Osteoblast (primary cell): ENCODE measurements around the gene TBC1D19. TPM values are rescaled to one million over a fixed set of nuclear protein-coding genes. Genes with fewer than 3 reads are reported as not detected.

ENCODE experiments used
- DNase-seq: peaks from one replicate; pipeline ENCODE4 v3.0.0; 2011; ENCODE audit warnings: low spot score, mixed read lengths; ENCODE audit not compliant: insufficient read length; ENCODE audit errors: missing footprints
- H2AFZ ChIP-seq: 2 replicates; pipeline ENCODE4 v1.6.0; 2011; ENCODE audit warnings: mild to moderate bottlenecking, low read length
- H3K27ac ChIP-seq: 2 replicates; pipeline ENCODE4 v1.5.1; 2011; ENCODE audit warnings: mild to moderate bottlenecking, low read depth, low read length, moderate library complexity
- H3K27me3 ChIP-seq: 2 replicates; pipeline ENCODE4 v1.6.0; 2012; ENCODE audit warnings: mild to moderate bottlenecking, control low read depth, inconsistent platforms, low read length, moderate library complexity; ENCODE audit not compliant: insufficient read depth
- H3K36me3 ChIP-seq: 2 replicates; pipeline ENCODE4 v1.5.1; 2011; ENCODE audit warnings: mild to moderate bottlenecking, low read length, control low read depth, moderate library complexity; ENCODE audit not compliant: insufficient read depth
- H3K4me1 ChIP-seq: 2 replicates; pipeline ENCODE4 v1.5.1; 2011; ENCODE audit warnings: mild to moderate bottlenecking, low read length, control low read depth, moderate library complexity; ENCODE audit not compliant: insufficient read depth
- H3K4me2 ChIP-seq: 2 replicates; pipeline ENCODE4 v1.6.0; 2011; ENCODE audit warnings: mild to moderate bottlenecking, low read length; ENCODE audit not compliant: insufficient read depth
- H3K4me3 ChIP-seq: fragments of 200-600 bp; sonication (generic); 3 replicates; pipeline ENCODE4 v1.5.1; 2012; ENCODE audit warnings: mild to moderate bottlenecking, low read length, inconsistent platforms; ENCODE audit not compliant: insufficient read depth
- H3K79me2 ChIP-seq: 2 replicates; pipeline ENCODE4 v1.6.0; 2012; ENCODE audit warnings: mild to moderate bottlenecking, low read length, control low read depth, inconsistent platforms; ENCODE audit not compliant: insufficient read depth
- H3K9me3 ChIP-seq: 2 replicates; pipeline ENCODE4 v1.5.1; 2011; ENCODE audit warnings: low read depth, low read length, control low read depth
- H4K20me1 ChIP-seq: 2 replicates; pipeline ENCODE4 v1.6.0; 2012; ENCODE audit warnings: mild to moderate bottlenecking, low read length, control low read depth; ENCODE audit not compliant: insufficient read depth
- CTCF ChIP-seq: IDR thresholded peaks from 2 replicates; pipeline ENCODE4 v1.5.1; 2011; ENCODE audit warnings: mild to moderate bottlenecking, low read depth, low read length, moderate library complexity; ENCODE audit errors: extremely low read depth
- total RNA-seq: library from RNA; depleted of rRNA; stranded (reverse); fragments of >200 nt; gene quantifications from 2 replicates; pipeline ENCODE4 v1.2.3, GENCODE V29; 2012

TBC1D19 gene
- total RNA-seq, 1 donor: 56.1 TPM

- Histone ChIP-seq H3K4me2 (no peak overlapping the region), H3K27me3 (no peaks in the 10 kb centered on the region), H3K4me3 (no peak overlapping the region), H4K20me1 (peaks cover 6% of the 10 kb centered on the region), H3K9me3 (no peaks in the 10 kb centered on the region), H3K27ac (no peak overlapping the region), H3K36me3 (no peaks in the 10 kb centered on the region), H2AFZ (no peak overlapping the region), H3K4me1 (no peaks in the 10 kb centered on the region), H3K79me2 (peaks cover 60% of the 10 kb centered on the region)
- no peak for DNase-seq
- TF ChIP-seq CTCF: no peak
These were observed 25.5 kb downstream of the TBC1D19 start for GRCh38 chr4:26609391-26609790.

- Histone ChIP-seq H3K4me2 (no peak overlapping the region), H4K20me1 (peaks cover 6% of the 10 kb centered on the region), H3K79me2 (peaks cover 59% of the 10 kb centered on the region), H3K36me3 (no peaks in the 10 kb centered on the region), H3K27me3 (no peaks in the 10 kb centered on the region), H3K4me1 (no peaks in the 10 kb centered on the region), H3K9me3 (no peaks in the 10 kb centered on the region), H3K4me3 (no peak overlapping the region), H2AFZ (no peak overlapping the region), H3K27ac (no peak overlapping the region)
- TF ChIP-seq CTCF: no peak
- no peak for DNase-seq
These were observed 26.0 kb downstream of the TBC1D19 start for GRCh38 chr4:26609868-26610267.

GRCh38 chr4:26611372-26611771 lies 27.5 kb downstream of the TBC1D19 start:
- Histone ChIP-seq H2AFZ (no peak overlapping the region), H3K27ac (no peak overlapping the region), H3K4me3 (no peak overlapping the region), H3K9me3 (no peaks in the 10 kb centered on the region), H3K36me3 (no peaks in the 10 kb centered on the region), H3K27me3 (no peaks in the 10 kb centered on the region), H3K4me2 (no peak overlapping the region), H3K79me2 (peaks cover 61% of the 10 kb centered on the region), H3K4me1 (no peaks in the 10 kb centered on the region), H4K20me1 (peaks cover 6% of the 10 kb centered on the region)
- no peak for TF ChIP-seq CTCF
- no peak for DNase-seq

- no peak overlapping the region for H3K4me3 ChIP-seq
- no peak for TF ChIP-seq CTCF
- peaks cover 56% of the 10 kb centered on the region for H3K79me2 ChIP-seq
- H3K4me1 ChIP-seq: no peaks in the 10 kb centered on the region
- no peak overlapping the region for H2AFZ ChIP-seq
- no peak overlapping the region for H3K27ac ChIP-seq
- H3K9me3 ChIP-seq: no peaks in the 10 kb centered on the region
- H3K4me2 ChIP-seq: no peak overlapping the region
- peaks cover 1% of the 10 kb centered on the region for H4K20me1 ChIP-seq
- H3K36me3 ChIP-seq: no peaks in the 10 kb centered on the region
- no peaks in the 10 kb centered on the region for H3K27me3 ChIP-seq
- DNase-seq: no peak
These were observed 28.0 kb downstream of the TBC1D19 start for GRCh38 chr4:26611885-26612284.
